Ishikawa (cell line): ENCODE data around the gene DTX1.

Experiments
- CEBPB ChIP-seq: IDR thresholded peaks from 2 replicates; pipeline ENCODE4 v1.6.1; 2012
- CREB1 ChIP-seq: IDR thresholded peaks from 2 replicates; pipeline ENCODE4 v1.6.1; 2012; ENCODE audit warnings: low read depth
- EP300 ChIP-seq: IDR thresholded peaks from 2 replicates; pipeline ENCODE4 v1.6.1; 2012; ENCODE audit warnings: borderline replicate concordance
- FOXM1 ChIP-seq: IDR thresholded peaks from 2 replicates; pipeline ENCODE4 v1.6.1; 2012; ENCODE audit warnings: low read depth, borderline replicate concordance
- MAX ChIP-seq: IDR thresholded peaks from 2 replicates; pipeline ENCODE4 v1.6.1; 2012
- TAF1 ChIP-seq: IDR thresholded peaks from 2 replicates; pipeline ENCODE4 v1.6.1; 2012; ENCODE audit warnings: low read depth, mild to moderate bottlenecking
- TCF12 ChIP-seq: IDR thresholded peaks from 2 replicates; pipeline ENCODE4 v1.6.1; 2012; ENCODE audit warnings: low read depth
- YY1 ChIP-seq: IDR thresholded peaks from 2 replicates; pipeline ENCODE4 v1.6.1; 2012; ENCODE audit warnings: low read depth

DNA sequence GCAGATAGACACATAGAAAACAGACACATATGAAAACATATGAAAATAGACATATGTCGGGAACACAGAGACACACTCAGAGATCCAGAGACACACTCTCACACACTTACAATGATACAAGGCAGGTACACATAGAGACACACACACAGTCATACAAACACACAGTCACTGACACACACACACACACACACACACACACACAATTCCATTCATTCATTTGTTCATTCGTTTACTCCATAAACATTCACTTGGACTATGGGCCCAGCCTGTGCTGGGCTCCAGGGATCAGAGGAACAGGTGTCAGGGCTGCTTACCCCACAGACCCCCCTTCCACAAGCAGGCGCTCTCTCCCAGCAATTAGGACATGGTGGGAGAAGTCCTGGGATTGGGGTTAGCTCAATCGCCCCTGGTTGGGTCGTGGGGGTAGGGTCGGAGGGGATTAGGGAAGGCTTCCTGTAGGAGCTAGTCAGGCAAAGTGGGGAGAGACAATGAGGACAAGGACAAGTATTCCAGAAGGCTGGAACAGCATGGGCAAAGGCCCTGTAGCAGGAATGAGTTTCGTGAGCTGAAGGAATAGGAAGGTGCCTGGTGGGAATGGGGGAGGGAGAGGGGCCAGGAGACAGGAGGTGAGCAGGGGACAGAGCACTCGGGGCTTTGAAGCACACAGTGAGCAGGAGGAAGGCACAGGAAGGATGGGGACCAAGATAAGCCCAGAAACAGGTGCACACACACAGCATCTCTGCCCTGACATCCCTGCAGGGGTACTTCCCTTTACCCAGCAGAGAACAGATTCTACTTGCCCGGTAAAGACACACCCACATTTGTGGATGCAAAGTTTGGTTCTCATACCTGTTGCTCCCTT is 72.5 kb downstream of the DTX1 start:
- TF ChIP-seq YY1 (no peak), TAF1 (no peak), MAX (no peak), FOXM1 (no peak), TCF12 (no peak), CREB1 (no peak), EP300 (no peak), CEBPB (no peak)
